Lower leg skin (tissue), 4 donors: ENCODE results near the gene FUT1. TPM values are rescaled to one million over a fixed set of nuclear protein-coding genes. Genes with fewer than 3 reads are reported as not detected.

ENCODE experiments used
- DNase-seq, 2 donors: peaks; one replicate each; pipeline ENCODE4 v3.0.0-alpha.2; 2019; ENCODE audit warnings: low spot score in 2 of 2
- H3K4me3 ChIP-seq: fragments of 200-600 bp; sonication (generic); 2 replicates; pipeline ENCODE4 v1.5.1; 2017; ENCODE audit warnings: mild to moderate bottlenecking, low read depth; ENCODE audit not compliant: poor library complexity, severe bottlenecking
- POLR2A ChIP-seq, 2 donors: fragments of 450-650 bp; IDR thresholded peaks; one replicate each; pipeline ENCODE4 v1.6.1; 2016 to 2017; ENCODE audit warnings: antibody characterized with exemption in 2 of 2, mild to moderate bottlenecking in 1 of 2, moderate library complexity in 1 of 2
- WGBS, 2 donors: methylation state at CpG; one replicate each; pipeline ENCODE4 v1.1.5; 2018; 5-methylcytosine and 5-hydroxymethylcytosine counted together
- intact Hi-C: fragments of 100-400 bp; cut with DNase I; formaldehyde crosslinking; loops from one replicate; pipeline ENCODE4 v1.15.0; 2023; ENCODE audit warnings: low total_unique reads
- total RNA-seq, 4 donors: library from RNA; depleted of rRNA; stranded (reverse); fragments of >200 nt; gene quantifications; one replicate each; pipeline ENCODE4 v1.1.0, GENCODE V29; 2016
- TF ChIP-seq, protein P1 (sequence below), 3 donors: fragments of 450-650 bp; IDR thresholded peaks; one replicate each; pipeline ENCODE4 v1.5.1; 2016; ENCODE audit warnings: antibody characterized with exemption in 3 of 3, mild to moderate bottlenecking in 3 of 3, moderate library complexity in 2 of 3

Gene FUT1
- total RNA-seq, 4 donors from 2014 or later: 1.7 to 4.9 (median 3.5) TPM

DNA sequence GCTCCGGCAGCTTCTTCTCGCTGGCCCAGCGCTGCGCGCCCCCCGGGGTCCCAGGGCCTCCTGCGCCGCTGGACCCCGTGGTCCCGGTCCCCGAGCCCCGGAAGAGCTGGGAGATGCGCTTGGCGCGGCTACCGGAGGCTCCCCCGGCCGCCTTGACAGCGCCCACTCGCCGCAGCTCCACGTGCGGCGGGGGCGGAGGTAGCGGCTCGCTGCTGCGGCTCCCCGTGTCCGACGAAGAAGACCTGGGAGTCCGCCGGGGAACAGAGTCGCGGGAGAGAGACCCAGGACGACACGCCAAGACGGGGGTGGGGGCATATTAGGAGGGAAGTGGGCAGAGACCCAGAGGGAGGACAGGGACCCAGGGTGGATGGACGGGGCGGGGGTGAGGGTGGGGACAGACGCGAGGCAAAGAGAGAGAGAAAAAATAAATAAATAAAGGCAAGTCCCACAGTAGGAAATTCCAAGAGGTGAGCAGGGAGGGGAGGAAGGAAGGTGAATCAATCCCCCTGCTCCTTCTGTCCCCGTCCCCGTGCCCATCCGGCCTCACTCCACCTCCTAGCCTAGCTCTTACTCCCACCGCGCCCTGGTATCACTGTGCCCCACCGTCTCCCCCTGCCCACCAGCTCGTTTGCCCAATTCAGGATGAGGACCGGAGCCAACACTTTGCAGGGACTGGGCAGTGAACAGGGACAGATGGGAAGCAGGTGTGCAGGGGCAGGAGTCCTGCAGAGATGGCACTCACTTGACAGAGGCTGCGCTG is 12.9 kb downstream of the FUT1 start:
- 17 to 22% methylated on average over 32 to 48 of the region's 51 CpGs for WGBS, 2 donors
- peak overlapping the region; percentile 45 for H3K4me3 ChIP-seq
- TF ChIP-seq, protein P1, sequence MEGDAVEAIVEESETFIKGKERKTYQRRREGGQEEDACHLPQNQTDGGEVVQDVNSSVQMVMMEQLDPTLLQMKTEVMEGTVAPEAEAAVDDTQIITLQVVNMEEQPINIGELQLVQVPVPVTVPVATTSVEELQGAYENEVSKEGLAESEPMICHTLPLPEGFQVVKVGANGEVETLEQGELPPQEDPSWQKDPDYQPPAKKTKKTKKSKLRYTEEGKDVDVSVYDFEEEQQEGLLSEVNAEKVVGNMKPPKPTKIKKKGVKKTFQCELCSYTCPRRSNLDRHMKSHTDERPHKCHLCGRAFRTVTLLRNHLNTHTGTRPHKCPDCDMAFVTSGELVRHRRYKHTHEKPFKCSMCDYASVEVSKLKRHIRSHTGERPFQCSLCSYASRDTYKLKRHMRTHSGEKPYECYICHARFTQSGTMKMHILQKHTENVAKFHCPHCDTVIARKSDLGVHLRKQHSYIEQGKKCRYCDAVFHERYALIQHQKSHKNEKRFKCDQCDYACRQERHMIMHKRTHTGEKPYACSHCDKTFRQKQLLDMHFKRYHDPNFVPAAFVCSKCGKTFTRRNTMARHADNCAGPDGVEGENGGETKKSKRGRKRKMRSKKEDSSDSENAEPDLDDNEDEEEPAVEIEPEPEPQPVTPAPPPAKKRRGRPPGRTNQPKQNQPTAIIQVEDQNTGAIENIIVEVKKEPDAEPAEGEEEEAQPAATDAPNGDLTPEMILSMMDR (IDR thresholded peaks at IDR 0.05): no peak
- no peak for TF ChIP-seq POLR2A (IDR thresholded peaks at IDR 0.05)
- no peak for DNase-seq
- intact Hi-C loops: no loop called here

DNA sequence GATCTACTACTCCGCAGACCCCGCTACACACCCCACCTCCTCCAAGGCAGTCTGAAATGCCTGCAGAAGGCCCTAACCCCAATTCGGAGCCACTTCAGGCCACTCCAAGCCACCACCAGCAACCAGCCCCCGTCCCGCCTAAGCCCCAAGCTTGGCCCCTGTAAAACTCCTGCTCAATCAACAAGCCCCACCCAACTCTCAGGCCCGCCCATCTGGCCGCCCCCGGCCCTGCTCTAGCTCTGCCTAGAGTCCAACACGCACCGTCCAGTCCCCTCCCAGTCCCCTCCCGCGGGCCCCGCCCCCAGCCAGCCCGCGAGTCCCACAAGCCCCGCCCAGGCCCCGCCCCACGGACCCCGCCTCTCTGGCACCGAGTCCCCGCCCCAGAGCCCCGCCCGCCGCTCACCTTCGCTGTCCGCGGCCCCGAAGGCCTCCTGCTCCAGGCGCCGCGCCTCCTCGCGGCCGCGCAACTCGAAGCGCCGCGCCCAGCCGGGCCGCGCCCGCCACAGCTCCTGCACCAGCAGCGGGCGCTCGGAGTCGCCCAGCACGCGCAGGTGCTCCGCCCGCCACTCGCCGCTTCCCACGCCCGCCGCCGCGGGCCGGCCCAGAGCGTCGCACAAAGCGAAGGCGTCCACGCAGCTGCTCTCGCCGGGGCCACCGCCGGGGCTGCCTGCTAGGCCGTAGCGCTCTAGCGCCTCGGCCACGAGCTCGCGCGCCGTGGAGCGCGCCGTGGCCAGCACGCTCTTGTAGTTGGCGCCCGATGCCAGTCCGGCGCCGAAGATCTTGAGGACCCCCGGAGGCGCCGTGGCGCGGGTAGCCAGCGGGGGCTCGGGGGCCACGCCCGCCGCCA is 13.7 kb downstream of the FUT1 start:
- H3K4me3 ChIP-seq: peak overlapping the region; percentile 45
- 2 to 3% methylated on average over 24 to 59 of the region's 96 CpGs for whole genome bisulfite sequencing, 2 donors
- peak; percentile 88 to 98 for DNase-seq
- intact Hi-C loops: no loop called here
- TF ChIP-seq POLR2A (IDR thresholded peaks at IDR 0.05): no peak
- TF ChIP-seq, protein P1 (IDR thresholded peaks at IDR 0.05): no peak

DNA sequence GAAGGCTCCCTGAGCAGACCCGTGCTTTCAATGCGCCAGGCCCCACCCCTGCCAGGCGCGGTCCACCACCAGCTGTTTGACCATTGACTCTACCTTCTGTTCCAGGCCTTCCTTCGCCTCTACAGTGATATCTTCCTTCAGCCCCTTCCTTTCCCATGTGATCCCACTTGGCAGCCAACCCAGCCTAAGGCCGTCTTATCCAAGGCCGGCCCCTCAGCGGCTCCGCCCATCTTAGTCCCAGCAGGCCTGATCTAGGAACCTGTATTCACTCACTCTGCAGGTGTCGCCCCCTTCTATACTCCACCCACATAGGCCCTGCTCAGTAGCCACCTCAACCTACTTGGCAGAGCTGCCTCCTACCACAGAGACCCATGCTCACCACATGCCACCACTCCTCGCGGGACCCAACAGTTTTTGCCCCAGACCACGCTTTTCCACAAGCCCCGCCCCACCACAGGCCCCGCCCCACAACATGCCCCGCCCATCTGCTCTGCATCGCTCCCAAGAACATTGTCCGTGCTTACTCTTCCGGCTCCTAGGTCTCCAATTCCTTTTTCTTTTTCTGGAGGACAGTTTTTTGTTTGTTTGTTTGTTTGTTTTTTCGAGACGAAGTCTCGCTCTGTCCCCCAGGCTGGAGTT is 15.0 kb downstream of the FUT1 start:
- intact Hi-C loops: no loop called here
- no peak for DNase-seq
- no peak for TF ChIP-seq POLR2A (IDR thresholded peaks at IDR 0.05)
- TF ChIP-seq, protein P1 (IDR thresholded peaks at IDR 0.05): no peak
- no peak overlapping the region for H3K4me3 ChIP-seq
- WGBS, 2 donors: 59 to 62% methylated on average over 22 of the region's 22 CpGs

DNA sequence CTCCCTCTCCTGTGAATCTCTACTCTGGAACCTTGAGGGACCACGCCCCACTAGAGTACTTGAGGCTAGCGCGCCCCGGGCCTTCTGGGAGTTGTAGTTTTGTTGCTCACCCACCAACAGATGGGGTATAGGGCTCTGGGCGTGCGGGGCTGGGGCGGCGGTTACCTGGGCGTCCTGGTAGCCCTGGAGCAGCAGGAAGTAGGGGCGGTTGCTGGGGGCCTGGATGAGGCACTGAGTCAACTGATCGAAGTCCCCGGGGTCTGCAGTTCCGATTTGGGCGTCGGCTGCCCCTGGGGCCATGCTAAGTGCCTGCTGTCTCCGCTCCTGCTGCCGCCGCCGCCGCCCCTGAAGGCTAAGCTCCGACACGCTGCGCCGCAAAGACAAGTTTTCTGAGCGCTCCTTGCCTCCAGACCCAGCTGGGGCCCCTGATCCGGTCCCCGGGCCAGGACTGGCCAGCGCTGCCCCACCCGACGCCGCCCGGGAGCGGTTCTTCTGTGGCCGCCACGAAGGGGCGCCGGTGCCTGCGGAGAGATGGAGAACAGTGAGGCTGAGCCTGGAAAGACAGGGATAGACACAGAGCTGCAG is 17.3 kb downstream of the FUT1 start:
- 35 to 45% methylated on average over 36 to 38 of the region's 38 CpGs for WGBS, 2 donors
- TF ChIP-seq, protein P1 (IDR thresholded peaks at IDR 0.05): no peak
- no peak for TF ChIP-seq POLR2A (IDR thresholded peaks at IDR 0.05)
- intact Hi-C loops: no loop called here
- DNase-seq: no peak
- H3K4me3 ChIP-seq: no peak overlapping the region

DNA sequence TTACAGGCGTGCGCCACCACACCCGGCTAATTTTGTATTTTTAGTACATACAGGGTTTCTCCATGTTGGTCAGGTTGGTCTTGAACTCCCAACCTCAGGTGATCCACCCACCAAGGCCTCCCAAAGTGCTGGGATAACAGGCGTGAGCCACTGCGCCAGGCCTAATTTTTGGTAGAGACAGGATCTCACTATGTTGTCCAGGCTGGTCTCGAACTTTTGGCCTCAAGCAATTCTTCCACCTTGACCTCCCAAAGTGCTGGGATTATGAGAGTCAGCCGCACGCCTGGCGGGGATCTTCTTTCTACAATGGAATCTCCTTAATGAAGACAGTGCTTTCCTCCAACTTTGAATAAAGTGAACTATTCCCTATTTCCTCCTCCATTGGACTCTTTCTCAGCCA is 17.8 kb downstream of the FUT1 start:
- intact Hi-C loops: no loop called here
- WGBS, 2 donors: 94 to 97% methylated on average over 7 to 9 of the region's 9 CpGs
- TF ChIP-seq, protein P1 (IDR thresholded peaks at IDR 0.05): no peak
- no peak for TF ChIP-seq POLR2A (IDR thresholded peaks at IDR 0.05)
- DNase-seq: no peak
- H3K4me3 ChIP-seq: no peak overlapping the region
